GM12878 (cell line): ENCODE data around the gene TMUB1. TPM values are rescaled to one million over a fixed set of nuclear protein-coding genes. Genes with fewer than 3 reads are reported as not detected.

Experiments
- ATAC-seq: fragments of 200-7000 bp; cut with Tn5 transposase; 3 replicates; pipeline ENCODE4 v1.9.1; 2020; ENCODE audit warnings: mild to moderate bottlenecking, moderate library complexity
- BruUV-seq: library from RNA; stranded (reverse); fragments of 400-500 nt; replicated peaks from 2 replicates; lab custom pipeline; 2021; lab: Mats Ljungman, UMichigan
- CTCF ChIA-PET: fragments of 300-600 bp; sonication (Branson Sonifier 250); formaldehyde crosslinking; extraction: SDS; loops from one replicate; lab custom pipeline; 2021; ENCODE audit warnings: inconsistent platforms; lab: Yijun Ruan, JAX
- POLR2A ChIA-PET: fragments of 350-600 bp; formaldehyde crosslinking; extraction: SDS; loops from one replicate; lab custom pipeline; 2021; ENCODE audit warnings: inconsistent platforms; lab: Charles Lee
- RAD21 ChIA-PET: fragments of 300-600 bp; sonication (Branson Sonifier 250); formaldehyde crosslinking; loops from one replicate; lab custom pipeline; 2023; ENCODE audit warnings: antibody characterized with exemption; ENCODE audit not compliant: unreplicated experiment; lab: Charles Lee
- SMC1A ChIA-PET: fragments of 300-600 bp; sonication (Branson Sonifier 250); formaldehyde crosslinking; loops from one replicate; lab custom pipeline; 2023; ENCODE audit not compliant: unreplicated experiment, uncharacterized antibody; lab: Charles Lee
- DNase-seq: peaks from one replicate; pipeline ENCODE4 v3.0.0-alpha.2; 2011; ENCODE audit warnings: low read depth, low spot score
- FAIRE-seq: peaks from 3 replicates; lab custom pipeline; 2011; peaks lifted over from hg19 to GRCh38; lab: Jason Lieb, UNC
- H2AFZ ChIP-seq: 2 replicates; pipeline ENCODE4 v1.6.0; 2011; ENCODE audit warnings: low read depth, low read length, control low read depth; ENCODE audit not compliant: control insufficient read depth
- H3K27ac ChIP-seq: 2 replicates; pipeline ENCODE4 v1.5.1; 2011; ENCODE audit warnings: control low read depth; ENCODE audit not compliant: control insufficient read depth, insufficient read depth
- H3K27me3 ChIP-seq, 2 experiments: replicated peaks in 1 of 2; 2 replicates each; pipeline versions ENCODE4 v1.6.0 to v1.6.1; 2011; ENCODE audit warnings: low read length in 1 of 2; ENCODE audit not compliant: control insufficient read depth in 2 of 2, insufficient read depth in 2 of 2
- H3K36me3 ChIP-seq, 2 experiments: 2 replicates each; pipeline ENCODE4 v1.5.1; 2011; ENCODE audit warnings: low read length in 1 of 2; ENCODE audit not compliant: control insufficient read depth in 2 of 2, insufficient read depth in 2 of 2
- H3K4me1 ChIP-seq: 2 replicates; pipeline ENCODE4 v1.6.1; 2011; ENCODE audit warnings: mild to moderate bottlenecking, low read length, moderate library complexity, mixed read lengths; ENCODE audit not compliant: control insufficient read depth, insufficient read depth
- H3K4me2 ChIP-seq: 2 replicates; pipeline ENCODE4 v1.6.0; 2011; ENCODE audit warnings: control low read depth; ENCODE audit not compliant: control insufficient read depth, insufficient read depth
- H3K4me3 ChIP-seq: fragments of 200-600 bp; sonication (generic); 2 replicates; pipeline ENCODE4 v1.5.1; 2016
- H3K79me2 ChIP-seq: 2 replicates; pipeline ENCODE4 v1.6.0; 2011; ENCODE audit warnings: low read length; ENCODE audit not compliant: control insufficient read depth, insufficient read depth
- H3K9ac ChIP-seq: 2 replicates; pipeline ENCODE4 v1.8.0; 2011; ENCODE audit warnings: low read length, control low read depth, mixed read lengths; ENCODE audit not compliant: control insufficient read depth, insufficient read depth
- H3K9me3 ChIP-seq: replicated peaks from 3 replicates; pipeline ENCODE4 v1.5.1; 2011; ENCODE audit warnings: mild to moderate bottlenecking, low read length; ENCODE audit not compliant: control insufficient read depth, insufficient read depth
- H4K20me1 ChIP-seq: 2 replicates; pipeline ENCODE4 v1.6.0; 2011; ENCODE audit not compliant: control insufficient read depth, insufficient read depth
- BRCA1 ChIP-seq: IDR thresholded peaks from 2 replicates; pipeline ENCODE4 v1.6.1; 2011; ENCODE audit warnings: low read depth, low read length, improper control_type of control experiment
- CHD2 ChIP-seq: IDR thresholded peaks from 2 replicates; pipeline ENCODE4 v1.6.1; 2011; ENCODE audit warnings: low read depth, low read length, improper control_type of control experiment, borderline replicate concordance
- EP300 ChIP-seq, 2 experiments: fragments of 150-350 bp in 1 of 2; IDR thresholded peaks; 2 replicates each; pipeline ENCODE4 v1.6.1; 2011 to 2012; ENCODE audit warnings: low read depth in 2 of 2, low read length in 2 of 2, borderline replicate concordance in 1 of 2, improper control_type of control experiment in 1 of 2, inconsistent platforms in 1 of 2; ENCODE audit not compliant: control insufficient read depth in 1 of 2
- GATAD2B ChIP-seq: fragments of 450-650 bp; conservative IDR thresholded peaks from 2 replicates; pipeline ENCODE4 v1.6.1; 2017; ENCODE audit warnings: low read depth, mild to moderate bottlenecking, moderate library complexity
- JUNB ChIP-seq: IDR thresholded peaks from 2 replicates; pipeline ENCODE4 v1.6.1; 2016; ENCODE audit warnings: antibody characterized with exemption, mild to moderate bottlenecking
- NRF1 ChIP-seq: conservative IDR thresholded peaks from 2 replicates; pipeline ENCODE4 v1.6.1; 2011; ENCODE audit warnings: mild to moderate bottlenecking, low read depth, low read length, improper control_type of control experiment
- RB1 ChIP-seq: fragments of 450-650 bp; formaldehyde crosslinking; IDR thresholded peaks from 2 replicates; pipeline ENCODE4 v1.6.1; 2017; ENCODE audit warnings: mild to moderate bottlenecking, borderline replicate concordance
- SMAD5 ChIP-seq: IDR thresholded peaks from 2 replicates; pipeline ENCODE4 v1.6.1; 2016; ENCODE audit warnings: antibody characterized with exemption, low read depth
- SP1 ChIP-seq: IDR thresholded peaks from one replicate; pipeline ENCODE4 v1.6.1; 2011; ENCODE audit warnings: low read depth, low read length
- STAT1 ChIP-seq: fragments of 450-650 bp; conservative IDR thresholded peaks from 2 replicates; pipeline ENCODE4 v1.6.1; 2014; ENCODE audit warnings: antibody characterized with exemption, mild to moderate bottlenecking
- TAF1 ChIP-seq: IDR thresholded peaks from 2 replicates; pipeline ENCODE4 v1.6.1; 2011; ENCODE audit warnings: mild to moderate bottlenecking, low read depth, low read length, borderline replicate concordance
- WGBS: methylation state at CpG from one replicate; pipeline ENCODE4 v1.1.6; 2016; ENCODE audit warnings: low lambda C conversion rate; ENCODE audit not compliant: insufficient replicate concordance, insufficient coverage; ENCODE audit errors: missing lambda C conversion rate; 5-methylcytosine and 5-hydroxymethylcytosine counted together
- in situ Hi-C: fragments of 300-500 bp; cut with MboI; formaldehyde crosslinking; loops from 9 replicates; pipeline ENCODE4 v1.14.3; 2018; ENCODE audit warnings: mixed read lengths
- intact Hi-C: fragments of 100-400 bp; cut with micrococcal nuclease; formaldehyde crosslinking; loops from one replicate; pipeline ENCODE4 v1.14.2; 2022; ENCODE audit not compliant: unreplicated experiment
- polyA plus RNA-seq, 11 experiments: library from polyadenylated mRNA; depleted of rRNA in 4 of 11; unstranded in 6 of 11; stranded (reverse) in 5 of 11; fragments of >200 nt; fragmentation: Nextera tagmentation in 4 of 11; fragmentation: Illumina TruSeq in 1 of 11; extraction: Ambion mirVana in 4 of 11; extraction: Trizol in 1 of 11; gene quantifications; 1 replicate in 1 of 11; 2 replicates in 10 of 11; pipeline versions ENCODE4 v1.2.1 to v1.2.3, GENCODE V29; 2011 to 2016; ENCODE audit warnings: inconsistent platforms in 2 of 11, missing spikeins in 2 of 11, low read depth in 1 of 11
- total RNA-seq, 4 experiments: library from RNA; depleted of rRNA in 3 of 4; stranded (reverse); fragments of >200 nt in 3 of 4; fragmentation: Illumina TruSeq in 1 of 4; extraction: Trizol in 1 of 4; gene quantifications; 2 replicates each; pipeline versions ENCODE4 v1.2.1 to v1.2.3, GENCODE V29; 2013 to 2021
- TF ChIP-seq, protein P1 (sequence below): fragments of 450-650 bp; IDR thresholded peaks from 2 replicates; pipeline ENCODE4 v1.6.1; 2017; ENCODE audit warnings: low read depth, mild to moderate bottlenecking, moderate library complexity

TMUB1 gene
- total and polyA plus RNA-seq, 10 of the 15 experiments (the other 5 are each of a cell fraction or from before 2014, with no cell fraction given) = 0.27 to 79.5 (median 41.3) TPM; not detected in 1

DNA sequence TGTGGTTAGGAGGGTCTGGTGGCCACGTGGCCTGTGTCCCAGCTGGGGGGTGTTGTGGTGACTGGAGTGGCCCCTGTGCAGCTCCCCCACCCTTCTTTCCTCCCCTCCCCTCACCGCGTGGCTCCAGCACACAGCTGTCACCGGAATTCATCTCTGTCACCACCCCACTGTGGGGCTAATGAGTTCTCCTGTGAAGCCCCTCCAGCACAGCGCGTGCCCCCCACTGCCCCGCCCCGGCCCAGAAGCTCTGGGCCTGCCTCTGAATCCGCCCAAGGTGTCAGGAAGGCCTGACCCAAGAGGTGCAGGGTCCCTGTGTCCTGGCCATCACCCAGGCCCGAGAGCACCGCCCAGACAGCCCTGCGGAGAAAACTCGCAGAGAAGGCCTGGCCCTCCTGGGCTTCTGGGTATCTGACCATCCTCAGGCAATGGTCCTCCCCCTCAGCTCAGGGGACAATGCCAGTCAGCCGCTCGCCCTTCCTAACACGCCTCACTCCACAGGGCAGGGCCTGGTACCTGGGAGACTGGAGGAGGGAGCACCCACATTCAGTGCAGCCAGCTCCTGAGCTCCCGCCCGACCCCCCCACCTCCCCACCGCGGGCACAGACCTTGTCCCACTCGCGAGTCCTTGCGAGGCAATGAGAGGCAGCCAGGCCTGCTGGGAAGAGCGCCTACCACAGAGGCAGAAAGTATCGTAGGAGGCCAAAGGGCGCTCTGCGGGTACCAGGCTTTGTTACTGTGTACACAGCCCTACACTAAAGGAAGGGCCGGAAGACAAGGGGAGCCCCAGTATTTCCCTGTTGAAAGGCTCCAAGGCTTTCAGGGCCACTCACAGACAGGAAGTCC, 46.0 kb upstream of the TMUB1 start (continued):
- TF ChIP-seq STAT1 = no peak

DNA sequence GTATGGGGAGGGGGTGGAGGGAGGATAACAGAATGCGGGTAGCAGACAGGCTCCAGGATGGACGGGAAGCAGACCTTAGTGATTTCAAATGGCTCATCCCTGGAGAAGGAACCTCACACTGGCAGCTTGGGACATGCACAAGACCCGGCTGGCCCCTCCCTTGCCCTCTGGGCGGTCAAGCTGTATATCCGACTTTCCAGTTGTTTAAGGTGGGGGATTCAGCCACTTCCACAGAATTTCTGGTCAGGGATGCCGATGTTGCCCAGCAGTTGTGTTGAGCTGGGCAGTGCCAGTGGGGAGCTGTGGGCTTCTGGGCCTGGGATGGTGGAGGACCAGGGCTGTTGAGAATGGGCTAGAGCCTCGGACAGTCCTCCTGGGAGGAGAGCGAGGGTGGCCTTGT, 45.4 kb upstream of the TMUB1 start:
- CTCF ChIA-PET = interaction anchor here (1.5 kb wide), 1 partner anchor 116 kb away, joined by 3 read pairs; no protein-coding TSS in a partner anchor

More for the DNA sequence above, 45.4 kb upstream of the TMUB1 start:
- DNase-seq = no peak
- H4K20me1 ChIP-seq = no peaks in the 10 kb centered on the region
- no peak overlapping the region for H3K9ac ChIP-seq
- no peaks in the 10 kb centered on the region for H3K27me3 ChIP-seq
- H2AFZ ChIP-seq = no peak overlapping the region
- no peaks in the 10 kb centered on the region for H3K9me3 ChIP-seq
- in situ Hi-C loops (no loop called here), intact Hi-C loops (no loop called here)
- ATAC-seq = no peak
- H3K36me3 ChIP-seq = peaks cover 6 to 13% of the 10 kb centered on the region in 2 experiments; a peak in 3 of 4 replicates
- H3K79me2 ChIP-seq = no peaks in the 10 kb centered on the region
- no peak for TF ChIP-seq SP1
- TF ChIP-seq EP300 (IDR thresholded peaks at IDR 0.05; ENCODE audit: borderline replicate concordance in 1 of 2, control insufficient read depth in 1 of 2, low read depth in 2 of 2, low read length in 2 of 2) = no peak
- TF ChIP-seq BRCA1 = no peak
- TF ChIP-seq CHD2 = no peak
- TF ChIP-seq, protein P1, sequence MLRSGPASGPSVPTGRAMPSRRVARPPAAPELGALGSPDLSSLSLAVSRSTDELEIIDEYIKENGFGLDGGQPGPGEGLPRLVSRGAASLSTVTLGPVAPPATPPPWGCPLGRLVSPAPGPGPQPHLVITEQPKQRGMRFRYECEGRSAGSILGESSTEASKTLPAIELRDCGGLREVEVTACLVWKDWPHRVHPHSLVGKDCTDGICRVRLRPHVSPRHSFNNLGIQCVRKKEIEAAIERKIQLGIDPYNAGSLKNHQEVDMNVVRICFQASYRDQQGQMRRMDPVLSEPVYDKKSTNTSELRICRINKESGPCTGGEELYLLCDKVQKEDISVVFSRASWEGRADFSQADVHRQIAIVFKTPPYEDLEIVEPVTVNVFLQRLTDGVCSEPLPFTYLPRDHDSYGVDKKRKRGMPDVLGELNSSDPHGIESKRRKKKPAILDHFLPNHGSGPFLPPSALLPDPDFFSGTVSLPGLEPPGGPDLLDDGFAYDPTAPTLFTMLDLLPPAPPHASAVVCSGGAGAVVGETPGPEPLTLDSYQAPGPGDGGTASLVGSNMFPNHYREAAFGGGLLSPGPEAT = no peak
- no peak for TF ChIP-seq NRF1
- TF ChIP-seq JUNB = no peak
- no peak for TF ChIP-seq SMAD5
- no peak for TF ChIP-seq GATAD2B
- TF ChIP-seq RB1 = no peak
- TF ChIP-seq TAF1 = no peak
- no peak overlapping the region for H3K4me2 ChIP-seq
- RAD21 ChIA-PET = no interaction called here
- H3K4me1 ChIP-seq = no peaks in the 10 kb centered on the region
- BruUV-seq = no TSS peak
- no peak for FAIRE-seq
- no peak overlapping the region for H3K27ac ChIP-seq
- H3K4me3 ChIP-seq = no peak overlapping the region
- WGBS = 86% methylated on average over 8 of the region's 8 CpGs
- SMC1A ChIA-PET = no interaction called here
- POLR2A ChIA-PET = no interaction called here
